Measurements from ENCODE around the gene SAA4. TPM values are rescaled to one million over a fixed set of nuclear protein-coding genes. Genes with fewer than 3 reads are reported as not detected.

Gene SAA4
- polyA plus RNA-seq, 1 donor from 2014 or later: 0.58 TPM

DNA sequence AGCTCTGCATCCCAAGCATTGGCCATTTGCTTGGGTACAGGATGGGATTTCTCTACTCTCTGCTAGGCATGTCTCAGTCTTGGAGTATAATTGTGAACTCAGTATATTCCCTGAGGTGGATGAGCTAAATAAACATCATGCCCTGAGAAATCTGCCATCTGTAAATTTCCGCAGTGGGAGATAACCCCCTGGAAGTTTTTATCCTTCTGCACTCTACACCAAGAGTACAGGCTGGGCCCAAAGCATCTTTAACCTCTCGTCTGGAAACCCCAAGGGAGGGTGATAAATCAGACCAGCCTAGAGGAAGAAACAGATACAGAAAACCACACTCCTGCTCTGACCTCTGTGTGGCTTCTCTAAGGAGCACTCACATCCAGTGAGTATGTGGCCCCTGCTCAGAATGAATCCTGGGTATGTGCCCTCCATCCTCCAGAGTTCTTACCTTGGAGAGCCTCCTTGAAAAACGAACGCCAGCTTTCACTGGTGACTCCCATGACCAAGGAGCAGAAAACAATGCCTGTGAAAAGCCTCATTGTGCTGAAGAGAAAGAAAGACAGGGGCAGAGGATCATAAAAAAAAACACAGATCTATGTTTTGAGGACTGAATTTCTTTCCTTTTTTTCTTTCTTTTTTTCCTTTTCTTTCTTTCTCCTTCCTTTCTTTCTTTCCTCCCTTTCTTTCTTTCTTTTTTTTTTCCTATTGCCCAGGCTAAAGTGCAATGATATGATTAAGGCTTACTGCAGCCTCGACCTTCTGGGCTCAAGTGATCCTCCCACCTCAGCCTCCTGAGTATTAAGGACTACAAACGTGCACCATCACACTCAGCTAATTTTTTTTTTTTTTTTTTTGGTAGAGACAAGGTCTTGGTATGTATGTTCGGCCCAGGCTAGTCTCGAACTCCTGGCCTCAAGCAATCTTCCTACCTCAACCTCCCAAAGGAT, 938 bp downstream of the SAA4 start:
- Histone ChIP-seq H3K9ac (ENCODE audit: low read length) (no peak overlapping the region), H3K79me2 (replicated peaks; ENCODE audit: insufficient read depth, low read length) (no peaks in the 10 kb centered on the region), H3K36me3 (ENCODE audit: insufficient read depth, low read length) (no peaks in the 10 kb centered on the region), H3K9me3 (ENCODE audit: low read length) (no peaks in the 10 kb centered on the region), H3K27me3 (ENCODE audit: insufficient read depth, low read depth, low read length) (no peaks in the 10 kb centered on the region), H4K20me1 (ENCODE audit: insufficient read depth) (no peaks in the 10 kb centered on the region), H3K9me2 (ENCODE audit: insufficient read depth, low read length) (no peaks in the 10 kb centered on the region), H3K4me2 (ENCODE audit: low read length) (no peak overlapping the region), H3K4me3 (ENCODE audit: low read length) (no peak overlapping the region), H3K27ac (ENCODE audit: low read length) (no peak overlapping the region), H2AFZ (ENCODE audit: low read depth, low read length) (no peak overlapping the region), H3F3A (ENCODE audit: insufficient read depth, low read length, poor library complexity, severe bottlenecking) (no peaks in the 10 kb centered on the region)
- TF ChIP-seq SMC3 (conservative IDR thresholded peaks at IDR 0.05; ENCODE audit: poor library complexity) (no peak), TAF1 (IDR thresholded peaks at IDR 0.05; ENCODE audit: low read depth) (no peak)

DNA sequence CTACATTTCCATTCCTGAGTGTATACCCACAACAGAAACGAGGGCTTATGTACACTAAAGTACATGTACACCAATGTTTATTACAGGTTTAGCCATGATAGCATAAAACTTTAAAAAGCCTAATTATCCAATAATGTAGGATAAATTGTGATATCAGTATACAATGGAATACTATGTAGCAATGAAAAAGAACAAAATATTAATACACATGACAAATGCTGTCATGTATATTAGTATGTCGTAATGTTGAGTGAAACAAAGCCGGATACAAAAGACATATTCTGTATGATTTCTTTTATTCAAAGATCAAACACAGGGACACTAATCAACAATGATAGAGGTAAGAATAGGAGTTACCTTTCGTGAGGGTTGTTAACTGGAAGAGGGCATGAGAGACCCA, 2.7 kb downstream of the SAA4 start:
- H3K4me3 ChIP-seq (ENCODE audit: low read length): no peak overlapping the region
- no peaks in the 10 kb centered on the region for H3K27me3 ChIP-seq (ENCODE audit: insufficient read depth, low read depth, low read length)
- H4K20me1 ChIP-seq (ENCODE audit: insufficient read depth): no peaks in the 10 kb centered on the region
- H3K79me2 ChIP-seq (replicated peaks; ENCODE audit: insufficient read depth, low read length): no peaks in the 10 kb centered on the region
- no peaks in the 10 kb centered on the region for H3K9me3 ChIP-seq (ENCODE audit: low read length)
- no peaks in the 10 kb centered on the region for H3K9me2 ChIP-seq (ENCODE audit: insufficient read depth, low read length)
- H3K4me2 ChIP-seq (ENCODE audit: low read length): no peak overlapping the region
- no peak overlapping the region for H3K27ac ChIP-seq (ENCODE audit: low read length)
- H2AFZ ChIP-seq (ENCODE audit: low read depth, low read length): no peak overlapping the region
- no peaks in the 10 kb centered on the region for H3F3A ChIP-seq (ENCODE audit: insufficient read depth, low read length, poor library complexity, severe bottlenecking)
- no peak overlapping the region for H3K9ac ChIP-seq (ENCODE audit: low read length)
- H3K36me3 ChIP-seq (ENCODE audit: insufficient read depth, low read length): no peaks in the 10 kb centered on the region
- TF ChIP-seq SMC3 (conservative IDR thresholded peaks at IDR 0.05; ENCODE audit: poor library complexity) (no peak), EZH2 (IDR thresholded peaks at IDR 0.05; ENCODE audit: borderline replicate concordance, insufficient read depth, low read length, poor library complexity, severe bottlenecking) (no peak), RAD21 (conservative IDR thresholded peaks at IDR 0.05) (no peak), POLR2AphosphoS5 (IDR thresholded peaks at IDR 0.05) (no peak)
- TF ChIP-seq, protein P1, sequence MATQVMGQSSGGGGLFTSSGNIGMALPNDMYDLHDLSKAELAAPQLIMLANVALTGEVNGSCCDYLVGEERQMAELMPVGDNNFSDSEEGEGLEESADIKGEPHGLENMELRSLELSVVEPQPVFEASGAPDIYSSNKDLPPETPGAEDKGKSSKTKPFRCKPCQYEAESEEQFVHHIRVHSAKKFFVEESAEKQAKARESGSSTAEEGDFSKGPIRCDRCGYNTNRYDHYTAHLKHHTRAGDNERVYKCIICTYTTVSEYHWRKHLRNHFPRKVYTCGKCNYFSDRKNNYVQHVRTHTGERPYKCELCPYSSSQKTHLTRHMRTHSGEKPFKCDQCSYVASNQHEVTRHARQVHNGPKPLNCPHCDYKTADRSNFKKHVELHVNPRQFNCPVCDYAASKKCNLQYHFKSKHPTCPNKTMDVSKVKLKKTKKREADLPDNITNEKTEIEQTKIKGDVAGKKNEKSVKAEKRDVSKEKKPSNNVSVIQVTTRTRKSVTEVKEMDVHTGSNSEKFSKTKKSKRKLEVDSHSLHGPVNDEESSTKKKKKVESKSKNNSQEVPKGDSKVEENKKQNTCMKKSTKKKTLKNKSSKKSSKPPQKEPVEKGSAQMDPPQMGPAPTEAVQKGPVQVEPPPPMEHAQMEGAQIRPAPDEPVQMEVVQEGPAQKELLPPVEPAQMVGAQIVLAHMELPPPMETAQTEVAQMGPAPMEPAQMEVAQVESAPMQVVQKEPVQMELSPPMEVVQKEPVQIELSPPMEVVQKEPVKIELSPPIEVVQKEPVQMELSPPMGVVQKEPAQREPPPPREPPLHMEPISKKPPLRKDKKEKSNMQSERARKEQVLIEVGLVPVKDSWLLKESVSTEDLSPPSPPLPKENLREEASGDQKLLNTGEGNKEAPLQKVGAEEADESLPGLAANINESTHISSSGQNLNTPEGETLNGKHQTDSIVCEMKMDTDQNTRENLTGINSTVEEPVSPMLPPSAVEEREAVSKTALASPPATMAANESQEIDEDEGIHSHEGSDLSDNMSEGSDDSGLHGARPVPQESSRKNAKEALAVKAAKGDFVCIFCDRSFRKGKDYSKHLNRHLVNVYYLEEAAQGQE (IDR thresholded peaks at IDR 0.05; ENCODE audit: borderline replicate concordance): no peak

DNA sequence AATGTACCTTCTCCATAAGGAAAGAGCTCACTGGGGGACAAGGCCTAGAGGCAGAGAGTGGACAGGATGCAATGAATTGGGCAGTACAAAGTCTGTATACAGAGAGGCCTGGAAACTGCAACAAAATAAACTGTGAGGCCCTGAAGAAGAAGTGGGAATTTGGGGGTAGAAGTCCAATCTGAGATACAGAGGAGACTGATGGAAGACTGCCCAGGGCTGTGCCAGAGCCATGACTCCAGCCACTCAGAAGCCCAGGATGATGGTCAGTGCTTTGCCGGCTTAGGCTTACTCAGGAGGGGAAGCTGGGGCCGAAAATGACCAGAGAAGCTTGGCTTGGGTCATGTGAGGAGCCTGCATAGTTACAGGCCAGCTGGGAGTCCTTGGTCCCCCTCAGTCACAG, 5.7 kb downstream of the SAA4 start:
- H3K79me2 ChIP-seq (replicated peaks; ENCODE audit: insufficient read depth, low read length): no peaks in the 10 kb centered on the region
- no peaks in the 10 kb centered on the region for H3K9me3 ChIP-seq (ENCODE audit: low read length)
- no peak overlapping the region for H3K27ac ChIP-seq (ENCODE audit: low read length)
- no peaks in the 10 kb centered on the region for H4K20me1 ChIP-seq (ENCODE audit: insufficient read depth)
- no peak overlapping the region for H3K4me2 ChIP-seq (ENCODE audit: low read length)
- TF ChIP-seq SMC3 (conservative IDR thresholded peaks at IDR 0.05; ENCODE audit: poor library complexity) (no peak), TAF1 (IDR thresholded peaks at IDR 0.05; ENCODE audit: low read depth) (no peak), RAD21 (conservative IDR thresholded peaks at IDR 0.05) (no peak), EZH2 (IDR thresholded peaks at IDR 0.05; ENCODE audit: borderline replicate concordance, insufficient read depth, low read length, poor library complexity, severe bottlenecking) (no peak)
- TF ChIP-seq, protein P1 (IDR thresholded peaks at IDR 0.05; ENCODE audit: borderline replicate concordance): no peak
- H3K36me3 ChIP-seq (ENCODE audit: insufficient read depth, low read length): no peaks in the 10 kb centered on the region
- no peak overlapping the region for H3K9ac ChIP-seq (ENCODE audit: low read length)
- no peaks in the 10 kb centered on the region for H3K9me2 ChIP-seq (ENCODE audit: insufficient read depth, low read length)
- H3K4me3 ChIP-seq (ENCODE audit: low read length): no peak overlapping the region
- H3K27me3 ChIP-seq (ENCODE audit: insufficient read depth, low read depth, low read length): no peaks in the 10 kb centered on the region
- no peaks in the 10 kb centered on the region for H3F3A ChIP-seq (ENCODE audit: insufficient read depth, low read length, poor library complexity, severe bottlenecking)
- H2AFZ ChIP-seq (ENCODE audit: low read depth, low read length): no peak overlapping the region
